HG03565 (cell line): ENCODE results near the gene PRUNE2.
"Not testable (repeated sequence)": the region's sequence is repeated elsewhere in the genome, so short reads cannot be mapped to it uniquely, and the experiment has no call there.

Experiments
- ATAC-seq: cut with Tn5 transposase; IDR thresholded peaks from one replicate; pipeline ENCODE4 v1.9.1; 2021; ENCODE audit warnings: mild to moderate bottlenecking, moderate library complexity; ENCODE audit not compliant: unreplicated experiment

Gene PRUNE2

GRCh38 chr9:76742890-76743289 is 163.0 kb downstream of the PRUNE2 start:
- ATAC-seq = not testable (repeated sequence)

- ATAC-seq = no peak
These were observed 164.4 kb downstream of the PRUNE2 start for GRCh38 chr9:76741524-76741923.

GRCh38 chr9:76738402-76738801 is 167.5 kb downstream of the PRUNE2 start:
- ATAC-seq = no peak

GRCh38 chr9:76737154-76737902 is 168.6 kb downstream of the PRUNE2 start:
- ATAC-seq = no peak

GRCh38 chr9:76734716-76735115 is 171.2 kb downstream of the PRUNE2 start:
- ATAC-seq = no peak

- ATAC-seq = no peak
These were observed 172.8 kb downstream of the PRUNE2 start for GRCh38 chr9:76733096-76733495.

GRCh38 chr9:76732341-76732958 is 173.5 kb downstream of the PRUNE2 start:
- no peak for ATAC-seq

GRCh38 chr9:76730801-76731200 is 175.1 kb downstream of the PRUNE2 start:
- ATAC-seq = no peak

GRCh38 chr9:76729980-76730737 is 175.8 kb downstream of the PRUNE2 start:
- ATAC-seq = no peak

- ATAC-seq = no peak
These were observed 176.8 kb downstream of the PRUNE2 start for GRCh38 chr9:76729116-76729515.

GRCh38 chr9:76725885-76726284 is 180.0 kb downstream of the PRUNE2 start:
- no peak for ATAC-seq

GRCh38 chr9:76725011-76725546 is 180.8 kb downstream of the PRUNE2 start:
- ATAC-seq = no peak

- no peak for ATAC-seq
These were observed 185.7 kb downstream of the PRUNE2 start for GRCh38 chr9:76720245-76720644.

- ATAC-seq = no peak
These were observed 187.7 kb downstream of the PRUNE2 start for GRCh38 chr9:76718166-76718565.

- ATAC-seq = no peak
These were observed 188.3 kb downstream of the PRUNE2 start for GRCh38 chr9:76717613-76718012.

GRCh38 chr9:76717176-76717575 is 188.7 kb downstream of the PRUNE2 start:
- ATAC-seq = no peak

- ATAC-seq = no peak
These were observed 189.7 kb downstream of the PRUNE2 start for GRCh38 chr9:76716085-76716672.

- ATAC-seq = no peak
These were observed 192.5 kb downstream of the PRUNE2 start for GRCh38 chr9:76713381-76713780.

GRCh38 chr9:76709020-76709419 is 196.9 kb downstream of the PRUNE2 start:
- ATAC-seq = no peak

- ATAC-seq = peak; percentile 53
These were observed 198.4 kb downstream of the PRUNE2 start for GRCh38 chr9:76707510-76707909.

GRCh38 chr9:76704593-76705204 is 201.2 kb downstream of the PRUNE2 start:
- no peak for ATAC-seq
